ENCODE results near the gene CAPNS1. TPM values are rescaled to one million over a fixed set of nuclear protein-coding genes. Genes with fewer than 3 reads are reported as not detected.
A peak's percentile ranks its signal among the peaks of the same experiment; 100 is the strongest.

CAPNS1 gene
- 425 and 426 TPM in 2 replicates for total RNA-seq (2014; rRNA removed; shearing (Covaris generic))

DNA sequence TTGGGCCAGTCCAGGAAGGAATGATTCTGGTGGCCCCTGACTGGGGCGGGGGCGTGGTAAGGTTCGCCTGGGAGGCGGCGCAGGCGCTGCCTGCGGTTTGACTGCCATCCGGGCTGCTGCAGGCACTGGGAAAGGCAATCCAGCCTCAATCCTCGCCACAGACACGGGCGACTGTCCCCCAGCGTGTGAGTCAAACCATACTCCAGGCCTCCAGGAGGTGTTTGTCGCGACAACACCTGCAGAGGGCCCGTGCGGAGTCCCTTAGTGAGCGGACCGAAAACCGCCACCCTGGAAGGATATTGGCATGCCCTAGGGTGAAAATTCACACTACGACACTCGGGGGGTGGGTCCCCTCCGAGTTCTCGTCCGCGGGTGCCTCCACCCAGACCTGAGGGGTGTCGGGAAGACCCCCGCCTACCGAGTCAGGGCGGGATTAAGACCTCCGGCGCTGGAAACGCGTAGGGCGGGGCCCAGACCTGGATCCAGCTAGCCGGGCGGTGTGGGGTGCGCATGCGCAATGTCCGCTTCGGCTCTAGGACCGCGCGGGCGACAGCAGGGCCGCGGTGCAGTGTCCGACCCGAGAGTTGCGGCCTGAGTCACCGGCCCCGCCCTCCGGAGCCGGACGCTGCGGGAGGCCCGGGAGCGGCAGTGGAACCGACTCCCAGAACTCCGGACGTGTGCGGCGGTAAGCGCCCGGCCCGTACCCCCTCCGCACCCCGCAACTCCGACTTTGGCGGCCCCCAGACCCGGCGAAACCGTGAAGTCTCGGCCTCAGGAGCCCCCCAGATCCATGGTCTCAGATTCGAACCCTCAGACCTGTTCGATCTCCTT lies at the start of gene CAPNS1:
TSS of gene CAPNS1 (plus strand) at position 594 of the 831 bp plus-strand sequence. CDS start 946 bp downstream, outside the sequence.
- peak; percentile 95 for DNase-seq (ENCODE audit: low read depth)

DNA sequence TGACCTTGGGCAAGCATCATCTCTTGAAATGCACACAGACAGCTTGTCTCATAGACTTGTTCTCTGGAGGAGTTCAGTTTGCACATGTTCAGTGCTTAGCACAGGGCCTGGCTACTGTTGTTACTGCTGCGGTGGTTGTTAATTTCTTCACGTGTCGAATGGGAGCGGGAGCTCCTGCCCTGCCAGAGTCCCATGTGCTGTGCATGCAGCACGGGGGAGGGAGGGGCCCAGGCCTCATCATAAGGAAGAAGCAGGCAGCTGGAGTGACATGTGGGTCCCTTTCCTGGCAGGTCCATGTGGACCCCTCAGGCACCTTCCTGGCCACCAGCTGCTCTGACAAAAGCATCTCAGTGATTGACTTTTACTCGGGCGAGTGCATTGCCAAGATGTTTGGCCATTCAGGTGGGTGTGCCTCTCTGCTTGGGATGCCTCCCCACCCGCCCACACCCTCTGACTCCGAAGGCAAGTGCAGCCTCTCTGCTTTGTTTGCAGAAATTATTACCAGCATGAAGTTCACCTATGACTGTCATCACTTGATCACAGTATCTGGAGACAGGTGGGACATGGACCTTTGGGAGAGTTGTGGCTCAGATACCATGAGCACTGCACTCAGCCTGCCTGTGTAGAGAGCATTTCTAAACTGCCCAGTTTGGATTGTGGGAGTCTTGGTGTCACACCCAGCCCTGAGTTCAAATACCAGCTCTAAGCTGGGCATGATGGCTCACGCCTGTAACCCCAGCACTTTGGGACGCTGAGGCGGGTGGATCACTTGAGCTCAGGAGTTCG lies 48.8 kb upstream of the CAPNS1 start:
- DNase-seq (ENCODE audit: low read depth), result no peak

DNA sequence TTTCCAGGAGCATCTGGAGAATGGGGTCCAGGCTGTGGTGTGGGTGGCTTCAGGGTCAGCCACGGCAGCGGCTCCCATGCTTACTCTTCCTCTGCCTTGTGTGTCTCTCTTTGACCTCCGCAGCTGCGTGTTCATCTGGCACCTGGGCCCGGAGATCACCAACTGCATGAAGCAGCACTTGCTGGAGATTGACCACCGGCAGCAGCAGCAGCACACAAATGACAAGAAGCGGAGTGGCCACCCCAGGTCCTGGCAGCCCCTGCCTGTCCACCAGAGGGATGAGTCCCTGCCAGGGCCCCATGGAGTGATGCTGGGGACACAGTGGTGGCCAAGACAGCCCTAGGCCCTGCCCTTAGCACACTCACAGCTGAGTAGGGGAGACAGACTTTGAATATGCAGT lies 47.3 kb upstream of the CAPNS1 start:
- DNase-seq (ENCODE audit: low read depth), result no peak

DNA sequence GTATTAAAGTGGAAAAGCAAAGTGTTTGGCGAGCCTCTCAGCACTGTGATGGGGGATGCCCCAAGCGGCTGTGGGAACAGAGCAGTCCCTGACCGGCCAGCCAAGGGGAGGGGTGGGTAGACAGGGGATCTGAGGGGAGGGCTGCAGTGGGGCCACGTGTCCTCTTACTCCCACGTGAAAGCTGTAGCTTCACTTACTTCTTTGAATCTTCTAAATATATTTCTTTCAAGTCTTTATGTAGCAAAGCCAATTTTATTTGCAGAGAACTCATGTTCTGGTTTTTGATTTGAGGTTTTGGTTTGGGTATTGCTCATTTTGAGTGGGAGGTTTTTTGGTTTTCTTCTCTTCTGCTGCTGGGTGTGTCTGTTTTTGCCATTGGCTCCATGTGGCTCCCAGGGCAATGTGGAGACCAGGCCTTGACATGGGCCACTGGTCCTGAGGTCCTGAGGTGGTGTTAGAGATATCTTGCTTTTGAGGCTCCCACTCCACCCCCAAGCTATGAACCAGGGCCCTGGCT lies 46.7 kb upstream of the CAPNS1 start:
- DNase-seq (ENCODE audit: low read depth), result no peak

DNA sequence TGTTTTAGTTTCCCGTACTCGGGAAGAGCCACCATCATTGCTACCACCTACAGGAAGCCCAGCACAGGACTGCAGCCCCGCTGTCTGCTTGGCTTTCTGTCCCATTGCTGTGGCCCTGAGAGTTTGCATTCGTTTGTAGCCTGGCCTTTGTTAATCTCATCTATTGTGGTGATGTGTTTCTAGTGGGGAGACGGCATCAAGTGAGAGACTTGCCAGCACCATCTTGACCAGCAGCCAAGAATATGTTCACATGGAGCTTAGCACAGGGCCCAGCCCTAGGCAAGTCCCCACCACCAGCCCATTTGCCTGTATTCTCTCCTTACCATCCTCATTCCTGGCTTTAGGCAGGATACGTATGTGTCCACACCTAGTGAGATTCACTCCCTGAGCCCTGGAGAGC lies 46.2 kb upstream of the CAPNS1 start:
- no peak for DNase-seq (ENCODE audit: low read depth)

DNA sequence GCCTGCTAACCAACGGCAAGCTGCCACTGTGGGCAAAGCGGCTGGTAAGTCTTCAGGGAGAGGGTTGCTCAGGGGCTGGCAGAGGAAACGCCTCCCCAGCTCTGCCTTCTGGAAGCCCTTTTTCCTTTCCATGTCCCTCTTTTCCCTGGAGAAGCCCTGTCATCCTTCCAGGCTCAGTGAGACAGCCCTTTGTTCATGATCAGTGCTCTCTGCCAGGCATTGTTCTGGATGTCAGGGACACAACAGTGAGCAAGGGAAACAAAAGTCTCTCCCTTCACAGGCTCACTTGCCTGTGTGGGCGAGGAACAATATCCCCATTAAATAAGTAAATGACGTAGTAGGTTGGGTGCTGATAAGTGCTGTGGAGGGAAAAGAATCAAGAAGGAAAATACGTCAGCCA lies 42.8 kb upstream of the CAPNS1 start:
- DNase-seq (ENCODE audit: low read depth), result no peak

DNA sequence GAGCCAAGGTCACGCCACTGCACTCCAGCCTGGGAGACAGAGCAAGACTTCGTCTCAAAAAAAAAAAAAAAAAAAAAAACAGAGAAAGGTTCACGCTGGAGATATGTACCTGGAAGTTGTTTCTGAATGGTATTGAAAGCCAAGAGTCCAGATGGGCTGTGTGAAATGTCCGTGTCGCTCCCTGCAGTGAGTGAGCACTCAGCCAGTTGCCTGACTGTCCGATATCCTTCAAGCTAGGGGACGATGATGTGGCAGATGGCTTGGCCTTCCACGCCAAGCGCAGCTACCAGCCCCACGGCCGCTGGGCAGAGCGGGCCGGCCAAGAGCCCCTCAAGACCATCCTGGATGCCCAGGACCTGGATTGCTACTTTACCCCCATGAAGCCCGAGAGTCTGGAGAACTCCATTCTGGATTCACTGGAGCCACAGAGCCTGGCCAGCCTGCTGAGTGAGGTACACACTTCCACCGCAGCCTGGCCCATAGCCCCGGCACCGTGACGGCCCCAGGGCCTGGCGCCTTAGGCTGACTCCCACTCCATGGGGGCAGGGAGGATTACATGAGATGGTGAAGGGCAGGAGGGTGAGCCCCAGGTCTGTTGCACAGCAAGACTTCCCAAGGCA lies 40.6 kb upstream of the CAPNS1 start:
- DNase-seq (ENCODE audit: low read depth), result no peak

DNA sequence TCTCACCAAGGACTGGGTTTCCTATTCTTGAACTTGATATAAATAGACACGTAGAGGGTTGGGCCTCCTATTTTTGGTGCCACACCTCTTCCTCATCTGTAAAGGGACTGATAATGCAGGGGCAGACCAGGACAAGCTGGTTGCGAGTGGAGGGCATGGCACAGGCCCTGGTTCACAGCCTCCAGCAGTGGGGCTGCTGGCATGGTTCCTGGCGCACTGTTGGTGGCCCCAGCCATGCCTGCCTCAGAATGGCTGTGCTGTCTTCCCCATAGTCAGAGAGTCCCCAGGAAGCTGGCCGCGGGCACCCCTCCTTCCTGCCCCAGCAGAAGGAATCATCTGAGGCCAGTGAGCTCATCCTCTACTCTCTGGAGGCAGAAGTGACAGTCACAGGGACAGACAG lies 39.4 kb upstream of the CAPNS1 start:
- DNase-seq (ENCODE audit: low read depth), result no peak

DNA sequence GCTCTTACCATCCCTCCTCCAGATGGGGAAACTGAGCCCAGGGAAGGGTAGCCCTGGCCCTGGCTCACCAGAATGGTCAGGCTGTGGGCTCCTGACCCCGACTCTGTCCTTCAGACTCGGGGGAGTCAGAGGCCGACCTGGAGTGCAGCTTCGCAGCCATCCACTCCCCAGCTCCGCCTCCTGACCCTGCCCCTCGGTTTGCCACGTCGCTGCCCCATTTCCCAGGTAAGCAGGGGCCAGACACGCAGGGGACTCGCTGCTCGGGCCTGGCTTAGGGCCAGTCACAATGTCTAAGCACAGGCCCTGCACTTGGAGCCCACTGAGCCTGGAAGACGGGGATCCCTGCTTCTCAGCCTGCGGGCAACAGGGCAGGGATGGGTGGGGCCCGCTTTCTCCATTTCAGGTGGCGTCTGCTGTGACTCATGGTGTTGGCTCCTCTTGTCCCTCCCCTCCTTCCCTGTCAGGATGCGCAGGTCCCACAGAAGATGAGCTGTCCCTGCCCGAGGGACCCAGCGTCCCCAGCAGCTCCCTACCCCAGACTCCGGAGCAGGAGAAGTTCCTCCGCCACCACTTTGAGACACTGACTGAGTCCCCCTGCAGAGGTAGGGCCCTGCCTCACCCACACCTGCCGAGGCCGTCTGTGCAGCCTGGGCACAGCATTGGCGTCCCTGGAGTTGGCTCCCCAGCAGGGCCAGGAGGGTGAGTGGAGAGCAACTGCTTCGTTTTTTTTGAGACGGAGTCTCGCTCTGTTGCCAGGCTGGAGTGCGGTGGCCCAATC lies 38.1 kb upstream of the CAPNS1 start:
- no peak for DNase-seq (ENCODE audit: low read depth)

DNA sequence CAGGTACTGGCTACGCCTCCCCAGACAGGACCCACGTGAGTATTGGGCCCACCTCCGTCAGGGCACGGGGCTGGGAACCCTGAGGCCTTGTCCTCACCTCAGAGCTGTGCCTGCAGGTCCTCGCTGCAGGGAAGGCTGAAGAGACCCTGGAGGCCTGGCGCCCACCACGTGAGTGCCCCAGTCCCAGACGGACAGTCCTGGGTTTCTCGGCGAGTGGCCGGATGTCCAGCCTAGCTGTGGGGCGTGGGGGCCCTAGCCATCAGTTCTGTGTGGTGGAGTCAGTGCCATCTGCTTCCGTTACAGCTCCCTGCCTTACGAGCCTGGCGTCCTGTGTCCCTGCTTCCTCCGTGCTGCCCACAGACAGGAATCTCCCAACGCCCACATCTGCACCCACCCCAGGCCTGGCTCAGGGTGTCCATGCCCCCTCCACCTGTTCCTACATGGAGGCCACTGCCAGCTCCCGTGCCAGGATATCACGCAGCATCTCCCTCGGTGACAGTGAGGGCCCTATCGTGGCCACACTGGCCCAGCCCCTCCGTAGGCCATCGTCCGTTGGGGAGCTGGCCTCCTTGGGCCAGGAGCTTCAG lies 36.7 kb upstream of the CAPNS1 start:
- DNase-seq (ENCODE audit: low read depth), result no peak

DNA sequence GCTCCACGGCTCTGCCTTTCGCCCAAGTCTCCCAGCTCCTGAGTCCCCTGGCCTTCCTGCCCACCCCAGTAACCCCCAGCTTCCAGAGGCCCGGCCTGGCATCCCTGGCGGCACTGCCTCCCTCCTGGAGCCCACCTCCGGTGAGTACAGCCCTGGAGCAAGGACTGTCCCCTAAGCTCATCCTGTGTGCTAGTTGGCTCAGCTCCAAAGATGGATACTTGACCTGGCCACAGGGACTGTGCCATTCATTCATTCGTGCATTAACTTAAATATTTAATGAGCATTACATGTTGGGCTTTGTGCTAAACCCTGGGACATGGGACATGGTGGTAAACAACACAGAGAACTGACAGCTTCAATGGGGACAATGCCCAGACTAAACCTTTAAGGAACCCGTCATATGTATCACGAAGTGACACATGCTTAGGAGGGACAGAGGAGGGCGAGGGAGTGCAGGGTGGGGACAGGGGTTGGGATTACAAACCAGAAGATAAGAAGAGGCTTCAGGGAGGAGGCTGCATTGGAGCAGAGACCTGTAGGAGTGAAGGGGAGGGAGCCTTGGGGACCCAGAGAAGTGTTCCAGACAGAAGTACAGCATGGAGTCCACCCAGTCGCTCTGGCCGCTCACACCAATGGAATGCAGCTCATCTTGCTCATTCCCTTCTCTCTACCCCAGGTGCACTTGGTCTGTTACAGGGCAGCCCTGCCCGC lies 35.9 kb upstream of the CAPNS1 start:
- DNase-seq (ENCODE audit: low read depth), result peak; percentile 38

DNA sequence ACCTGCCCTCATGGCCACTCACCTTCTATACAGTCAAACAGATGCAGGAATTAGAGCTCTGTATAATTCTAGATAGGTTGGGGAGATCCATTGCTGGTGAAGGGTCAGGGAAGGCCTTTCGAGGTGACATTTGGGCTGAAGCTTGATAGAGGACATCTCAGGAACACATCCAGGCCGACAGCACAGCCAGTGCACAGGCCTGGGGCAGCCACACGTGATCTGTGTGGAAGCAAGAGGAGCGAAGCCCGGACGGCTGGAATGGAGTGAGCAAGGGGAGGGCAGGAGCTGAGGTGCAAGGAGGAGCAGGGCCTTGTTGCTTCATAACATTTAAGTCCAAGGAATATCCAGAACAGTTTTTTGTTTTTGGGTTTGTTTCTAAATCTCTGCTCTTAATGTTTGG lies 33.4 kb upstream of the CAPNS1 start:
- DNase-seq (ENCODE audit: low read depth), result no peak

DNA sequence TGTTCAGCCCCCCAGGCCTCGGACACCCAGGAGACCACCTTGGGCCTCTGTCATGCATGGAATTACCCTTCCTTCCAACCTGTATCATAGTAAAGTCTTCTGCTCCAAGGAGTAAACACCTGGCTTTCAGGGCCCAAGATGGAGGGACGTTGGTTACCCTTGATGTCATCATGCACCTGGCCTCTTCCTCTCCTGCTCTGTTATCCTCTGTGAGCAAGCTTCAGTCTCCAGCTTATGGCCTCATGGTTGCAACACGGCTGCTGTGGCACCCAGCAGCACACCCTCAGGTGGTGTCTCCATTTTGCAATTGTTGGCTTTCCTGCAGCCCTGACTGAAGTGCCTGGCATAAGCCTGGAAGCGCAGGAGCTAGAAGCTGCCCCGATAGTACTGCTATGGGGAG lies 32.9 kb upstream of the CAPNS1 start:
- DNase-seq (ENCODE audit: low read depth), result no peak

DNA sequence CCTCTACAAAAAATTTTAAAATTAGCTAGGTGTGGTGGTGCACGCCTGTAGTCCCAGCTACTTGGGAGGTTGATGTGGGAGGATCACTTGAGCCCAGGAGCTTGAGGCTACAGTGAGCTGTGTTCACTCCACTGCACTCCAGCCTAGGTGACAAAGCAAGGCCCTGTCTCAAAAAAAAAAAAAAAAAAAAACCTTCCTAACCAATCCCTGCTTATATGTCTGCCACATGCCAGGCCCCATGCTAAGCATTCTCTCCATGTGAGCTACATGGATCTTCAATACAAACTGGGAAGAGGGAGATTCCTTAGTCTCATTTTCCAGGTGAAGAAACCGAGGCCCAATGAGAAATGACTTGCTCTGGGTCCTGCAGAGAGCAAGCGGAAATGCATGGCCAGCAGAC lies 31.2 kb upstream of the CAPNS1 start:
- DNase-seq (ENCODE audit: low read depth), result no peak

DNA sequence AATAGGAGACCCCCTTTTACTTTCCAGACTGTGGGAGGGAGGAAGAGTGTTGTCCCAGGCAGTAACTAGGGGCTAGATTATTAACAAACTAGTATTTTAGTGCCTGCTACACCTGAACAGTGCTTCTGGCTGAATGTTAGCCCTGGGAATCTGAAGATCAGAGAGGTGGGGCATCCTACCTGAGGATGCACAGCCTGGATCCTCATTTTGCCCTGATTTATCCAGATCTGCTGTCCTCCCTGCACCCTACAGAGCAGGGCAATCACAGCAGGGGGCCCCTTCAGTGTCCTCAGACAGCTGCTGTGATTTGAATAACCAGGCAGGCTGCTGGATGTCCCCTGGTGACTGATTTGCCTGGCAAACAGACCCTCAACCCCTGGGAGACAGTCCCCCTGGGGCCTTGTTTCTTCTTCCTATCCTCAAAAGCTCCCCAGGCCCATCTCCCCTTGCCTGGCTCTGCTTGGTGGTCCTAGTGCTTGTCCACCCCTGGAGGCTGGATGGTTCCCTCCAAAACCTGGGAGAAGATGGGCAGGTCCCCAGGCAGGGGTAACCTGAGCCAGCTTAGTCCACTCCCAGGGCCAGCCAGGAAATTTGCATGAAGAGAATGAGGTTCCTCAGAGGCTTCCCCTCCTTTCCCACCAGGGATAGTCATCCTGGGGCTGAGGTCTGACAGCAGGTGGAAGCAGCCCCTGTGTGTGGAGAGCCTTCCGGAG lies 29.2 kb upstream of the CAPNS1 start, which contains the start of gene OVOL3:
TSS of gene OVOL3 (plus strand) at position 657 of the 713 bp plus-strand sequence. CDS start 60 bp downstream, outside the sequence.
- DNase-seq (ENCODE audit: low read depth), result no peak

DNA sequence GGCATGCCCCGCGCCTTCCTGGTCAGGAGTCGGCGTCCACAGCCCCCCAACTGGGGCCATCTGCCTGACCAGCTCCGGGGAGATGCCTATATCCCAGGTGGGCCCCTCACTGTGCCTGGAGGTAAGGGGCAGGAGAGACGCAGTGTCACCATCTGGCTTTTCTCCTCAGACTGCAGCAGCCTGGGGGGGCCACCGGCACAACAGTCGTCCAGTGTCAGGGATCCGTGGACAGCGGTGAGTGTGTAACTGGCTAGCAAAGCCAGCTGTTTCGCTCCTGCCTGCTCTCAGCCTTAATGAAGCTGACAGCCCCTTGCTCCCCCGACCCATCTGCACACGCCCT lies 28.7 kb upstream of the CAPNS1 start:
- no peak for DNase-seq (ENCODE audit: low read depth)

DNA sequence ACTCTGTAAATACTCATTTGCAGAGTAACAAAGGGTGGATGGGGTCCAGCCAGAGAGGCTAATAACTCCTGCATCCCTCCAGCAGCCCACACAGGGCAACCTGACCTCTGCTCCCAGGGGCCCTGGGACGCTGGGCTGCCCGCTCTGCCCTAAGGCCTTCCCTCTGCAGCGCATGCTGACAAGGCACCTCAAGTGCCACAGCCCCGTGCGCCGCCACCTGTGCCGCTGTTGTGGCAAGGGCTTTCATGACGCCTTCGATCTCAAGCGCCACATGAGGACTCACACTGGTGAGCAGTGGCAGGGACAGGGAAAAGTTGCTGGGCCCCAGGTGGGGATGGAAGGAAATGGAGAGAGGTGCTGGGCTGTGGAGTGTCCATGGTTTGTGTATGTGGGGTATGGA lies 27.2 kb upstream of the CAPNS1 start:
- DNase-seq (ENCODE audit: low read depth), result no peak

DNA sequence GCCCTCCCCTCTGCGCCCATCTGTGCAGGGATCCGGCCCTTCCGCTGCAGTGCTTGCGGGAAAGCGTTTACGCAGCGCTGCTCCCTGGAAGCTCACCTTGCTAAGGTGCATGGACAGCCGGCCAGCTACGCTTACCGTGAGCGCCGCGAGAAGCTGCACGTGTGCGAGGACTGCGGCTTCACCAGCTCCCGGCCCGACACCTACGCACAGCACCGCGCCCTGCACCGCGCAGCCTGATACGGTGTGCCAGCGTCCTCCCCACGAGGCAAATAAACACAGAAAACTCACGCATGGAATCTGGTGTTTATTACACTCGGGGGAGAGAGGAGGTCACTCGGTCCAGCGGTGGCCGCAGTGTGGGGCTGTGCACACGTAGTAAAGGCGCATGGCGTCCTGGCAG lies 26.4 kb upstream of the CAPNS1 start:
- DNase-seq (ENCODE audit: low read depth), result no peak

DNA sequence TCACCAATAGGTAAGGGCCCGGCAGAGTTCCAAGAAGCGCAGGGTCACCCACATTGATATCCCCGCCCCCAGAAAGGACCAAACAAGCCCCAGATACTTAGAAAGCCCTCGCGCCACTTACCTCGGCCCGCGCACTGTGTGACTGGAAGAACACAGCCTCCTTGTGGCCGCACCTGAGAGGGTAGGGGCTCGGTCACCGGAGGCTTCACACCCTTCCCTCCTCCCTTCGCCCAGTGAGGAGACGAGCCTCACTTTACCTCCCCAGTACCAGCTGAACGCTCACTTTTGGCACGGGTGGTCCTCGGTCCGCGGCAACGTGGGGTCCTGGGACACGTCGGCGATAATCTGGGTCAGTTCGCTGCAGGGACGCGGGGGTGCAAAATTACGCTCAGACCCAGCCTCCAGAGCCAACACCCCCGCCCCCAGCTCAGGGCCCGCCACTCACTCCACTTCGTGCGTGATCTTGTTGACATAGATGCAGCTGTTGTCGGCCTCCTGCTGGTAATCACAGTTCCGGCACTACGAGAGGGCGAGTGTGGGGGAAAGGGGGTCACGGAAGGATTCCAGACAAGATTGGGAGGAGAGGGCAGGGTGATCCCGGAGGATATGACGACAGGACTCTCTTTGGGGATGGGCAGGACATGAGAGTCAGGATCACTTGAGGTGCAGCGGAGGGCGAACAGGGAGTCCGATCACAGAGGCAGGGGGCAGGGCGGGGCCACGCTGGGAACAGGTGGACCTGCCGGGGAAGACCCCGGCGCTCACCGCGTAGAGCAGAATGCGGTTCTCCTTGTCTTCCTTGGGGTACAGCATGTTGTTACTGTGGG lies 25.8 kb upstream of the CAPNS1 start:
- peak; percentile 53 for DNase-seq (ENCODE audit: low read depth)

Data from M059J (cell line).